Smooth muscle cell of trachea (primary cell): ENCODE measurements around the gene TLR6. TPM values are rescaled to one million over a fixed set of nuclear protein-coding genes. Genes with fewer than 3 reads are reported as not detected.

Source experiments
- total RNA-seq: library from RNA; depleted of rRNA; stranded (reverse); fragments of >200 nt; gene quantifications from 2 replicates; pipeline ENCODE4 v1.2.1, GENCODE V29; 2014

The TLR6 gene
- total RNA-seq: 1.3 and 2.5 TPM in 2 replicates

DNA sequence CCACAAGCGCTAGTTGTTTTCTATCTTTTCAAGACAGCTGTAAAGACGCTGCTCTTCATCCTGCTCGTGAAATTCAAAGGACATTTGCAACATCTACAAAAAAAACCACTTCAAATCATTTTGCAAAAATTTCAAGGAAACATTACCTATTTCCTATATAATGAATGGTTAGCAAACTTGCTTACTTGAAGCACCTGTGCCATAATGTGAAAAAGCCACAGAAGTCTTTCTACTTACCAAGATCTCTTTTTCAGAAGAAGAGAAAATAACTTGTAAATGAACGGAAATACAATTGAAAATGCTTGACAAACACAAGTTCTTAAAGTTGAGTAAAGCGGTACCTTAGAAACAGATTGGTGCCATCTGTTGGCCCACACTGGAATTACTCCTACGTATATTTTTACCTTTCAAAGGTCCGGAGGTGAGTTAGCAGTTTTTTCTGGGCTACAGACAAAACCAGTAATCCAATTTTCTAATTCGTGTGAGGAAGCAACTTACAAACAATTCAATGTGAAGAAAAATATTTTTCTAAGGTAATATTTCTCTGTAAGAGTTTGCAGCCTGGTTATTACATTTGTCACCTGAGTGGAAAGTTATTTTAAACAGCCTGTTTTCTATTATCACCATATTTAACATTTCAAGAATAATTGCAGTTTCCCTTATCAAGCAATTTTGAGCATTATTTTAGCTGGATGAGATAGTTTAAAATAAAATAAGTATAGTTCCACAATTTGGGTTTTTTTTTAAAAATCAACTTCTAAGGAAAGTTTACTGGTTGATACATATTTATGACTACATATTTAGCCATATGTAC is at the start of gene TLR6:
TSS of gene TLR6 (minus strand) at position 294 of the 814 bp plus-strand sequence. CDS start 27,344 bp downstream, outside the sequence.

GRCh38 chr4:38867478-38868058 is 11.0 kb upstream of the TLR6 start, which contains the start of gene FAM114A1:
Gene FAM114A1 (plus strand): TSS chr4:38867806. CDS start chr4:38878079, 10,273 bp downstream.

DNA sequence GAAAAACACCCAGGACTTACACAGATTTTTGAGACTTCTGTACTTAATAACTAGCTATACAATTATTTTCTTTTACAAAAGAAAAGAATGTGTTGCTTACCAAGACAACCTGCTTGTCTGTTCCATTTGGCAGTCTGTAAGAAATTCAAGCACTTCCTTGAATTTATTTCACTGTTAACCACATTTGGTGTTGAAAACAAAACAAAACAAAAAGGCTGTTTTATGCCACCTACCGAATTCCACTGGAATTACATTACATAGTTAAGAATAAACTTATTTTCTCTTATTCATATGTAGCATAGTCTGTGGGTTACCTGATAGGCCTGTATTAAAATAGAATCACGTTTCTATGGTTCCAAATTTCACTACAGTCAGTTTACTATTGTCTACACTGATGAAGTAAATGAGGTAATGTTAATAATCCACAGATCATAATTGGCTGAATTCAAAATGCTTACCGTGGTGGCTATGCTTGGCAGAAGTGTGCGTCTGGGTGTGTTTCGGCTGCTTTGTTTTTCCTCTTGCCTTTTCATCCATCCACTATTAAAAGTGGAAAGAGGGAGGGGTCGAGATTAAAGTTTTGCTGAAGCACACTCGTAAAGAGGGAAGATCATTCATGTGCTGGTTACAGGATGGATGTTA is 51.8 kb downstream of the TLR6 start, which contains the start of gene TLR1:
TSS of gene TLR1 (minus strand) at position 138 of the 642 bp plus-strand sequence. CDS start 5,960 bp downstream, outside the sequence.

DNA sequence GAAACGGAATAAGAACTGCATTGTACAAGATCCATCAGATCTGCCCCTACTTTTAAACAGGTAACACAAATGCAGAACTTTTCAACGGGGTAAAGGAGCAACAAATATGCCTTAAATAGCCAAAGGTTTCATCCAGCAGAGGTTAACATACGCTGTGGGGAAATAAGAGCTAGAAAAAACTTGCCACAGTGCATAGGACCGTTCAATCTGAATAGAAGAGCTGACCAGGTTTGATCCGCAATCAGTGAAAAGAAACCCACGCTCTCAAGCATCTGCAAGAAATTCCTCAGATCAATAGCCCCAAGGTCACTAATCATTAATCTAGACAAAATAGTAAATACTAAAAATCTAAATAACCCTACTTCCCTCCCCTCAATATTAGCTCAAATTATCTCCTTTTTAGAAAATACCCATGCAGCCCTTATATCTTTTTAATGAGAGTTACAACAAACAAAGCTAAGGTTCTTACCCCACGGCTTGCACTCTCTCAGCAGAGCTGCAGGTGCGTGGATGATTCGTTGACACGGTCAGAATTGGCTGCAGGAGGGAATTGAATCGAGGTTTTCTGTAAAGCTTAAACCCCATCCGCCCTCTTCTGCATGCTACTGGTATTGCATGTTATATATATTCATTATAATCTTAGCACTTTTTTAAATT is 74.0 kb downstream of the TLR6 start, which contains the start of gene TLR10:
TSS of gene TLR10 (minus strand) at position 539 of the 657 bp plus-strand sequence. CDS start 7,400 bp downstream, outside the sequence.

Other genes starting within 250 kb of the TLR6 start
- 16.2 and 24.1 TPM in 2 replicates for gene KLF3, start 192.6 kb downstream of the TLR6 start, total RNA-seq
- gene TLR10, start 73.8 kb downstream of the TLR6 start, total RNA-seq: 0.15 TPM in 1 of 2 replicates, not detected in the other
- 2.2 TPM in 2 replicates for gene TLR1, start 52.0 kb downstream of the TLR6 start, total RNA-seq
- 454 and 664 TPM in 2 replicates for gene FAM114A1, start 11.0 kb upstream of the TLR6 start, total RNA-seq
- 0.15 TPM in 1 of 2 replicates, not detected in the other for gene TMEM156, start 175.6 kb upstream of the TLR6 start, total RNA-seq
- gene KLHL5, start 205.4 kb upstream of the TLR6 start, total RNA-seq: 55.9 and 83.2 TPM in 2 replicates